ENCODE data around the gene CACNA1F. TPM values are rescaled to one million over a fixed set of nuclear protein-coding genes. Genes with fewer than 3 reads are reported as not detected.

The CACNA1F gene
- total and polyA plus RNA-seq, 2 experiments from 2014 or later = 0.02 to 0.45 TPM

- H3K4me1 ChIP-seq (ENCODE audit: low read depth) = no peaks in the 10 kb centered on the region
- no peak for TF ChIP-seq CTCF (IDR thresholded peaks at IDR 0.05; ENCODE audit: low read depth, low read length)
- H3K27ac ChIP-seq = peak overlapping the region; percentile 90
- H3K27me3 ChIP-seq = no peaks in the 10 kb centered on the region
- peak overlapping the region; percentile 56 for H3K4me3 ChIP-seq
- no peaks in the 10 kb centered on the region for H3K36me3 ChIP-seq
- peak; percentile 93 to 99 for DNase-seq (ENCODE audit: low read depth in 1 of 2, low spot score in 1 of 2)
- no peaks in the 10 kb centered on the region for H3K9me3 ChIP-seq (ENCODE audit: low read depth)
Measured at GRCh38 chrX:49190821-49191573, 42.1 kb downstream of the CACNA1F start.

GRCh38 chrX:49189606-49190005 is 43.5 kb downstream of the CACNA1F start:
- Histone ChIP-seq H3K27me3 (no peaks in the 10 kb centered on the region), H3K27ac (no peak overlapping the region), H3K36me3 (no peaks in the 10 kb centered on the region), H3K4me1 (ENCODE audit: low read depth) (no peaks in the 10 kb centered on the region), H3K9me3 (ENCODE audit: low read depth) (no peaks in the 10 kb centered on the region), H3K4me3 (no peak overlapping the region)
- TF ChIP-seq CTCF (IDR thresholded peaks at IDR 0.05; ENCODE audit: low read depth, low read length) = no peak
- no peak for DNase-seq (ENCODE audit: low read depth in 1 of 2, low spot score in 1 of 2)

- Histone ChIP-seq H3K9me3 (ENCODE audit: low read depth) (no peaks in the 10 kb centered on the region), H3K27me3 (no peaks in the 10 kb centered on the region), H3K27ac (no peak overlapping the region), H3K4me3 (no peak overlapping the region), H3K36me3 (no peaks in the 10 kb centered on the region), H3K4me1 (ENCODE audit: low read depth) (no peaks in the 10 kb centered on the region)
- no peak for DNase-seq (ENCODE audit: low read depth in 1 of 2, low spot score in 1 of 2)
- TF ChIP-seq CTCF (IDR thresholded peaks at IDR 0.05; ENCODE audit: low read depth, low read length) = no peak
Measured at GRCh38 chrX:49188468-49189076, 44.6 kb downstream of the CACNA1F start.

- Histone ChIP-seq H3K4me3 (no peak overlapping the region), H3K4me1 (ENCODE audit: low read depth) (no peaks in the 10 kb centered on the region), H3K36me3 (no peaks in the 10 kb centered on the region), H3K27ac (peak overlapping the region; percentile 46), H3K27me3 (no peaks in the 10 kb centered on the region), H3K9me3 (ENCODE audit: low read depth) (no peaks in the 10 kb centered on the region)
- TF ChIP-seq CTCF (IDR thresholded peaks at IDR 0.05; ENCODE audit: low read depth, low read length) = no peak
- no peak for DNase-seq (ENCODE audit: low read depth in 1 of 2, low spot score in 1 of 2)
Measured at GRCh38 chrX:49187526-49187925, 45.6 kb downstream of the CACNA1F start.

- H3K9me3 ChIP-seq (ENCODE audit: low read depth) = no peaks in the 10 kb centered on the region
- no peak for TF ChIP-seq CTCF (IDR thresholded peaks at IDR 0.05; ENCODE audit: low read depth, low read length)
- peak in 1 of 2 donors; percentile 17 for DNase-seq (ENCODE audit: low read depth in 1 of 2, low spot score in 1 of 2)
- no peaks in the 10 kb centered on the region for H3K36me3 ChIP-seq
- H3K27ac ChIP-seq = peak overlapping the region; percentile 46
- no peak overlapping the region for H3K4me3 ChIP-seq
- H3K4me1 ChIP-seq (ENCODE audit: low read depth) = no peaks in the 10 kb centered on the region
- no peaks in the 10 kb centered on the region for H3K27me3 ChIP-seq
Measured at GRCh38 chrX:49187028-49187394, 46.1 kb downstream of the CACNA1F start.
